H1 (cell line): Measurements from ENCODE around the gene TSPOAP1. TPM values are rescaled to one million over a fixed set of nuclear protein-coding genes. Genes with fewer than 3 reads are reported as not detected.
A peak's percentile ranks its signal among the peaks of the same experiment; 100 is the strongest.

Experiments used
- CTCF ChIA-PET: fragments of 300-600 bp; sonication (Branson Sonifier 250); formaldehyde crosslinking; loops from one replicate; lab custom pipeline; 2021; ENCODE audit not compliant: partially characterized antibody; lab: Charles Lee
- POLR2A ChIA-PET: fragments of 300-600 bp; sonication (Branson Sonifier 250); formaldehyde crosslinking; loops from one replicate; lab custom pipeline; 2021; ENCODE audit warnings: inconsistent platforms; ENCODE audit not compliant: partially characterized antibody; lab: Charles Lee
- DNase-seq, 2 experiments: peaks; one replicate each; pipeline versions ENCODE4 v3.0.0 to v3.0.0-alpha.2; 2010 to 2022; ENCODE audit warnings: low spot score in 2 of 2, low read depth in 1 of 2, mixed read lengths in 1 of 2
- FAIRE-seq: peaks from 2 replicates; lab custom pipeline; 2011; peaks lifted over from hg19 to GRCh38; lab: Jason Lieb, UNC
- H2AFZ ChIP-seq: 2 replicates; pipeline ENCODE4 v1.8.1; 2012; ENCODE audit warnings: low read length, inconsistent platforms
- H2AK5ac ChIP-seq: 2 replicates; pipeline ENCODE4 v1.6.1; 2013; ENCODE audit warnings: low read depth, low read length
- H2BK120ac ChIP-seq: replicated peaks from 2 replicates; pipeline ENCODE3; 2013; ENCODE audit warnings: low read depth, low read length, inconsistent platforms
- H2BK12ac ChIP-seq: 2 replicates; pipeline ENCODE4 v1.6.1; 2013; ENCODE audit warnings: low read depth, low read length
- H2BK15ac ChIP-seq: 2 replicates; pipeline ENCODE4 v1.6.1; 2013; ENCODE audit warnings: low read length
- H2BK20ac ChIP-seq: 2 replicates; pipeline ENCODE4 v1.6.1; 2013; ENCODE audit warnings: low read length
- H2BK5ac ChIP-seq: 2 replicates; pipeline ENCODE4 v1.6.1; 2013; ENCODE audit warnings: low read depth, low read length
- H3K14ac ChIP-seq: 2 replicates; pipeline ENCODE4 v1.6.1; 2013; ENCODE audit warnings: inconsistent platforms; ENCODE audit not compliant: insufficient read length
- H3K18ac ChIP-seq: 2 replicates; pipeline ENCODE4 v1.6.1; 2013; ENCODE audit warnings: low read length; ENCODE audit errors: extremely low read depth
- H3K23ac ChIP-seq: 2 replicates; pipeline ENCODE4 v1.6.1; 2013; ENCODE audit warnings: inconsistent platforms; ENCODE audit not compliant: insufficient read length
- H3K23me2 ChIP-seq: 2 replicates; pipeline ENCODE4 v1.6.1; 2013; ENCODE audit warnings: low read depth, low read length
- H3K27ac ChIP-seq: 2 replicates; pipeline ENCODE4 v1.6.1; 2011; ENCODE audit warnings: low read depth, low read length, inconsistent platforms
- H3K27me3 ChIP-seq, 4 experiments: replicated peaks in 1 of 4; 1 replicate in 1 of 4; 2 replicates in 3 of 4; pipeline versions ENCODE4 v1.6.1 to v1.8.1; 2011 to 2013; ENCODE audit warnings: low read length in 3 of 4, mild to moderate bottlenecking in 3 of 4, inconsistent platforms in 2 of 4, mixed read lengths in 2 of 4, moderate library complexity in 1 of 4; ENCODE audit not compliant: control insufficient read depth in 3 of 4, insufficient read depth in 3 of 4; ENCODE audit errors: extremely low read depth in 1 of 4
- H3K36me3 ChIP-seq, 4 experiments: 2 replicates each; pipeline versions ENCODE4 v1.6.1 to v1.8.1; 2011 to 2013; ENCODE audit warnings: mild to moderate bottlenecking in 4 of 4, low read length in 3 of 4, moderate library complexity in 2 of 4, control low read depth in 1 of 4, inconsistent platforms in 1 of 4; ENCODE audit not compliant: insufficient read depth in 4 of 4, control insufficient read depth in 2 of 4
- H3K4ac ChIP-seq: replicated peaks from 2 replicates; pipeline ENCODE3; 2013; ENCODE audit warnings: low read length, low read depth, mixed read lengths, inconsistent platforms; ENCODE audit not compliant: insufficient read length
- H3K4me1 ChIP-seq, 4 experiments: replicated peaks in 1 of 4; 1 replicate in 1 of 4; 2 replicates in 3 of 4; pipeline versions ENCODE4 v1.6.1 to v1.8.1; 2011 to 2013; ENCODE audit warnings: low read length in 3 of 4, inconsistent platforms in 2 of 4, mixed read lengths in 1 of 4; ENCODE audit not compliant: insufficient read depth in 4 of 4, control insufficient read depth in 3 of 4
- H3K4me2 ChIP-seq, 2 experiments: 2 replicates each; pipeline versions ENCODE4 v1.6.1 to v1.8.1; 2011 to 2013; ENCODE audit warnings: low read depth in 2 of 2, low read length in 2 of 2, control low read depth in 1 of 2, inconsistent platforms in 1 of 2, mild to moderate bottlenecking in 1 of 2; ENCODE audit not compliant: insufficient read depth in 1 of 2
- H3K4me3 ChIP-seq, 4 experiments: fragments of 200-600, 300-600 bp in 1 of 4; sonication (generic), shearing (Covaris generic), sonication (Bioruptor Twin) in 1 of 4; 2 replicates each; pipeline versions ENCODE4 v1.5.1 to v1.8.1; 2011 to 2016; ENCODE audit warnings: low read length in 4 of 4, low read depth in 3 of 4, control low read depth in 2 of 4, inconsistent platforms in 2 of 4, mild to moderate bottlenecking in 2 of 4, mixed read lengths in 1 of 4, moderate library complexity in 1 of 4; ENCODE audit not compliant: insufficient read depth in 2 of 4; ENCODE audit errors: extremely low read depth in 1 of 4
- H3K56ac ChIP-seq: replicated peaks from 2 replicates; pipeline ENCODE3; 2013; ENCODE audit warnings: low read depth, mild to moderate bottlenecking, mixed read lengths, low read length, inconsistent platforms; ENCODE audit not compliant: insufficient read length
- H3K79me1 ChIP-seq: 2 replicates; pipeline ENCODE4 v1.6.1; 2013; ENCODE audit warnings: low read depth, low read length, control low read depth
- H3K79me2 ChIP-seq, 2 experiments: 2 replicates each; pipeline versions ENCODE4 v1.6.1 to v1.8.1; 2012 to 2013; ENCODE audit warnings: low read length in 2 of 2, mild to moderate bottlenecking in 2 of 2, inconsistent platforms in 1 of 2; ENCODE audit not compliant: insufficient read depth in 2 of 2, control insufficient read depth in 1 of 2
- H3K9ac ChIP-seq, 4 experiments: replicated peaks in 1 of 4; 1 replicate in 1 of 4; 2 replicates in 3 of 4; pipeline versions ENCODE4 v1.6.1 to v1.8.1; 2011 to 2013; ENCODE audit warnings: low read depth in 3 of 4, low read length in 3 of 4, control low read depth in 2 of 4, mild to moderate bottlenecking in 2 of 4, moderate library complexity in 2 of 4, inconsistent platforms in 1 of 4; ENCODE audit errors: extremely low read depth in 1 of 4
- H3K9me3 ChIP-seq, 2 experiments: 2 replicates each; pipeline versions ENCODE4 v1.6.1 to v1.8.1; 2012 to 2013; ENCODE audit warnings: mild to moderate bottlenecking in 2 of 2, moderate library complexity in 2 of 2, control low read depth in 1 of 2, inconsistent platforms in 1 of 2, low read depth in 1 of 2, low read length in 1 of 2, mixed read lengths in 1 of 2; ENCODE audit not compliant: insufficient read depth in 2 of 2
- H4K20me1 ChIP-seq, 2 experiments: replicated peaks in 1 of 2; 2 replicates each; pipeline versions ENCODE3 to v1.8.1; 2011 to 2013; ENCODE audit warnings: inconsistent platforms in 2 of 2, low read length in 2 of 2, mild to moderate bottlenecking in 1 of 2; ENCODE audit not compliant: insufficient read depth in 2 of 2, control insufficient read depth in 1 of 2
- H4K5ac ChIP-seq: 2 replicates; pipeline ENCODE4 v1.6.1; 2013; ENCODE audit warnings: low read length, low read depth, mixed read lengths, inconsistent platforms; ENCODE audit not compliant: insufficient read length
- H4K8ac ChIP-seq: 2 replicates; pipeline ENCODE4 v1.8.0; 2013; ENCODE audit warnings: mild to moderate bottlenecking, moderate library complexity, low read length, inconsistent platforms; ENCODE audit not compliant: insufficient read depth; ENCODE audit errors: extremely low read depth
- H4K91ac ChIP-seq: replicated peaks from 2 replicates; pipeline ENCODE3; 2013; ENCODE audit warnings: low read length, mixed read lengths, inconsistent platforms; ENCODE audit not compliant: insufficient read length
- BRCA1 ChIP-seq: IDR thresholded peaks from 2 replicates; pipeline ENCODE4 v1.6.1; 2012; ENCODE audit warnings: low read depth, low read length, improper control_type of control experiment
- GTF2F1 ChIP-seq: IDR thresholded peaks from 2 replicates; pipeline ENCODE4 v1.6.1; 2012; ENCODE audit warnings: low read depth, low read length, improper control_type of control experiment, borderline replicate concordance
- RBBP5 ChIP-seq: IDR thresholded peaks from 2 replicates; pipeline ENCODE4 v1.7.1; 2012; ENCODE audit warnings: low read depth, mild to moderate bottlenecking, inconsistent platforms, low read length, moderate library complexity, borderline replicate concordance
- YY1 ChIP-seq: IDR thresholded peaks from 2 replicates; pipeline ENCODE4 v1.6.1; 2011; ENCODE audit warnings: low read depth, mild to moderate bottlenecking, low read length
- WGBS, 2 experiments: shearing (Covaris generic) in 1 of 2; methylation state at CpG; one replicate each; pipeline versions ENCODE4 v1.1.6 to v1.1.7; 2013 to 2015; ENCODE audit warnings: low lambda C conversion rate in 2 of 2, mixed read lengths in 2 of 2, inconsistent platforms in 1 of 2, low coverage in 1 of 2, missing lambda C conversion rate in 1 of 2; ENCODE audit not compliant: insufficient replicate concordance in 2 of 2, insufficient coverage in 1 of 2, insufficient read length in 1 of 2; ENCODE audit errors: extremely low coverage in 1 of 2, missing lambda C conversion rate in 1 of 2; 5-methylcytosine and 5-hydroxymethylcytosine counted together
- polyA plus RNA-seq, 7 experiments: library from polyadenylated mRNA; depleted of rRNA in 3 of 7; stranded (reverse) in 5 of 7; unstranded in 2 of 7; fragments of >200 nt in 5 of 7; fragments of 200-250 nt in 2 of 7; gene quantifications; 1 replicate in 5 of 7; 2 replicates in 1 of 7; 4 replicates in 1 of 7; pipeline versions ENCODE4 v1.2.1 to v1.2.3, GENCODE V29; 2011 to 2013; ENCODE audit warnings: missing spikeins in 2 of 7, mixed read lengths in 2 of 7
- total RNA-seq: library from RNA; stranded (reverse); fragmentation: NEBNext Ultra II Directional; extraction: Animal tissue kit (Norgen Biotek cat#: 25700); gene quantifications from 2 replicates; pipeline ENCODE4 v1.2.1, GENCODE V29; 2021
- TF ChIP-seq, protein P1 (sequence below): IDR thresholded peaks from 2 replicates; pipeline ENCODE4 v1.6.1; 2012; ENCODE audit warnings: inconsistent platforms

The TSPOAP1 gene
- total and polyA plus RNA-seq, 2 of the 8 experiments (the other 6 are each of a cell fraction or from before 2014, with no cell fraction given): 7.6 to 9.2 TPM

GRCh38 chr17:58325976-58326468 is 2.6 kb downstream of the TSPOAP1 start:
- Histone ChIP-seq H3K23me2 (peaks cover 12% of the 10 kb centered on the region), H2BK20ac (peak overlapping the region; percentile 28; the same call in 1 of the 2 replicates), H4K5ac (no peak overlapping the region), H3K18ac (no peak overlapping the region), H4K20me1 (peaks cover 0 to 2% of the 10 kb centered on the region in 2 experiments), H3K27me3 (peaks cover 0 to 20% (median 12%) of the 10 kb centered on the region in 4 experiments; a peak in 5 of 7 replicates), H3K56ac (no peak overlapping the region), H3K4me2 (no peak overlapping the region; a peak in 1 of 4 replicates)
- POLR2A ChIA-PET: interaction anchor here (0.9 to 7.9 kb wide), 10 partner anchors 10 to 189 kb away, joined by 3 to 66 read pairs (median 6); partner anchors contain the start of gene SUPT4H1
- no peak for TF ChIP-seq RBBP5
- TF ChIP-seq, protein P1, sequence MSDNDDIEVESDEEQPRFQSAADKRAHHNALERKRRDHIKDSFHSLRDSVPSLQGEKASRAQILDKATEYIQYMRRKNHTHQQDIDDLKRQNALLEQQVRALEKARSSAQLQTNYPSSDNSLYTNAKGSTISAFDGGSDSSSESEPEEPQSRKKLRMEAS: 0 out of 2 replicates have a peak, but pooled peaks have one; percentile 17
- no peak for TF ChIP-seq BRCA1
- no peak for TF ChIP-seq YY1
- no peak for TF ChIP-seq GTF2F1
- TF ChIP-seq, all 59 proteins: peak for 1
- H2BK15ac ChIP-seq: 0 out of 2 replicates have a peak overlapping the region, but pooled peaks have one; percentile 29
- H2BK120ac ChIP-seq: no peak overlapping the region
- no peak overlapping the region for H3K23ac ChIP-seq
- H3K4me3 ChIP-seq: no peak overlapping the region
- FAIRE-seq: no peak
- H3K9ac ChIP-seq: no peak overlapping the region; a peak in 1 of 7 replicates
- no peak overlapping the region for H4K8ac ChIP-seq
- no peak overlapping the region for H2BK5ac ChIP-seq
- CTCF ChIA-PET: interaction anchor here (0.7 to 21.9 kb wide), 13 partner anchors 10 to 121 kb away, joined by 3 to 384 read pairs (median 3); partner anchors contain the start of gene RNF43
- 81% methylated on average over 11 of the region's 11 CpGs; no CpG with 5 or more reads in 1 of the 2 experiments for WGBS, 2 experiments
- H3K4me1 ChIP-seq: peaks cover 0 to 33% (median 23%) of the 10 kb centered on the region in 4 experiments; a peak in 6 of 7 replicates
- H3K14ac ChIP-seq: no peak overlapping the region
- H3K36me3 ChIP-seq: no peaks in the 10 kb centered on the region
- H2BK12ac ChIP-seq: 0 out of 2 replicates have a peak overlapping the region, but pooled peaks have one; percentile 27
- no peak overlapping the region; the same call in 1 of the 2 replicates for H2AK5ac ChIP-seq
- DNase-seq: no peak
- H3K79me1 ChIP-seq: no peaks in the 10 kb centered on the region
- no peaks in the 10 kb centered on the region for H3K9me3 ChIP-seq
- H2AFZ ChIP-seq: no peak overlapping the region
- H3K27ac ChIP-seq: no peak overlapping the region
- no peaks in the 10 kb centered on the region for H3K79me2 ChIP-seq
- no peak overlapping the region for H4K91ac ChIP-seq
- no peak overlapping the region for H3K4ac ChIP-seq
